Stromal cell of bone marrow (primary cell): ENCODE data around the gene TPST2.

Experiments
- DNase-seq: peaks from one replicate; pipeline ENCODE4 v3.0.0-alpha.2; 2012; ENCODE audit warnings: low read depth

The TPST2 gene

DNA sequence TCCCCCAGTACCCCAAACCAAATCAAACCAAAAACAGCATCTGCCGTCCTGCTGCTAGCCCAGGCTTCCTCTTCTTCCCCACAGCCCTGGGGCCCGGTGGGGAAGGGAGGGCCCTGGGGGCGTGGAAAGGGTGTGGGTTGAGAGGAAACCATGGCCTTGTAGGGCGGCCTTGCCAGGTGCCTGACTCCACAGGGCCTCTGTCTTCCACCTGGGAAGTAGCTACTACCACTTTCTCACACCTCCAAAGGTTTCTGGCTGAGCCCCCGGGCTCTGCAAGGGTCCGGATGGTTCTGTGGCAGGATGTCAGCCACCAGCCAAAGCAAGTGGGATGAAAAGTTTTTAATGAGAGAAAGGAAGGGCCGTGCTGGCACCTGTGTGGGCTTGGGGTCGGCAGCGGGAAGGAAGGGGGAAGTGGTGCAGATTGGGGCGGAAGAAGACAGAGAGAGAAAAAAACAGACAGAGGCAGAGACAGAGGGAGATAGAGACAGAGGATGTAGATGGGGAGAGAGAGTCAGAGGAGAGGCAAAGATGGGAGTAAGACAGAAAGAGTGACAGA lies 10.5 kb downstream of the TPST2 start:
- no peak for DNase-seq

GRCh38 chr22:26577081-26577480 lies 12.9 kb downstream of the TPST2 start:
- no peak for DNase-seq

DNA sequence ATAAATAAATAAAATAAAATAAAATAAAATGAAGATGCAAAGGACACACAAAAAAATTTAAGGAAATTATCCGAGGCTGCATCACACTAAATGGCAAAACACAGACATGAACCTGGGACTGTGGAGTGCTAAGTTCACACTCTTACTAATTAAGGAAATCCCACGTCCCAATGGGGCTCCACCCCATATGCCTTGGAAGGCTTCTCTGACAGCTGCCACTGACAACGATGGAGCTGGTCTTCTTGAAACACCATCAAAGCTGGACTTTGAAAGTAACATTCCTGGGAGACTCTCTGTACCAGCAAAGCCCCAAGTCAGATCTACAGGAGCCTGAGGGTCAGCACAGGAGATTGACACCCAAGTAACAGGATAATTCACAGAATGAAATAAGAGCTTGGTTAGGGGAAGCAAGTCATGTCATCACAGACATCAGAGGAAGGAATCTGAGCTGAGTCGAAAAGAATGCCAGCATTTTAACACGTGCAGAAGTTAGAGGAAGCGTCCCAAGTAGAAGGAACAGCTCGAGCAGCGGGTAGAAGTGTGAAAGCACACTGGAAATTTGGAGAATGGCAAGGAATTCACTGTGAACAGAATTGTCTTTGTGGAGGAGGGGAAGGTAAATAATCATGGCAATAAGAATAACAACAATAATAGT lies 13.8 kb downstream of the TPST2 start:
- DNase-seq = no peak

DNA sequence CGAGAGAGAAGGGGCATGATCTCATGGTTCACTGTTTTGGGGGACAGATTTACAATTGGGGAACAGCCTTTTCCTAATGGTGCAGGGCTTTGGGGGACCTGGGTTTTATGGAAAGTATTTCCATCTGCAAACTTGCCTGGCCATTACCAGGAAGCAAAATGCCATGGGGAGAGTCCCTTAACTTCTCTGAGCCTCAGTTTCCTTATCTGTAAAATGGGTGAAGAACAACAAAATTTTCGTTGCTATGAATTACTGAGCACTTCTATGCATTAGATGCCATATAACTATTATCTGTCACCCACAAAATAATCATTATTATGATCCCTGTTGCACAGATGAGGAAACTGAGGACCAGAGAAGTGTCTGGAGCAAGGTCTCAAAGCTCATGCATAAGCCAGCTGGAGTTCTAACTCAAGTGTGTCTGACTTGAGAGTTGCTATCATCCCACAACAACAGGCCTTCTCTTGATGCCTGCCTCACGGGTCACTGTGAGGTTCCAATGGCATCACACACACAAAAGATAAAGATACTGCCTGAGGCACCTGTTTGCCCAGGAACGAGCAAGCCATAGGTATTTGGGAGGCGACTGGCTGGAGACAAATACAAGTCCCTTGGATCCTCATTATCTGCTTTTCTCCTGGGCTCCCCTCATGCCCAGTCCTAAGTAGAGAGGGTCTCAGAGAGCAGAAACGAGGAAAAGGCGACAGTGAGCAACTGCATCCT lies 15.8 kb downstream of the TPST2 start:
- DNase-seq = no peak

DNA sequence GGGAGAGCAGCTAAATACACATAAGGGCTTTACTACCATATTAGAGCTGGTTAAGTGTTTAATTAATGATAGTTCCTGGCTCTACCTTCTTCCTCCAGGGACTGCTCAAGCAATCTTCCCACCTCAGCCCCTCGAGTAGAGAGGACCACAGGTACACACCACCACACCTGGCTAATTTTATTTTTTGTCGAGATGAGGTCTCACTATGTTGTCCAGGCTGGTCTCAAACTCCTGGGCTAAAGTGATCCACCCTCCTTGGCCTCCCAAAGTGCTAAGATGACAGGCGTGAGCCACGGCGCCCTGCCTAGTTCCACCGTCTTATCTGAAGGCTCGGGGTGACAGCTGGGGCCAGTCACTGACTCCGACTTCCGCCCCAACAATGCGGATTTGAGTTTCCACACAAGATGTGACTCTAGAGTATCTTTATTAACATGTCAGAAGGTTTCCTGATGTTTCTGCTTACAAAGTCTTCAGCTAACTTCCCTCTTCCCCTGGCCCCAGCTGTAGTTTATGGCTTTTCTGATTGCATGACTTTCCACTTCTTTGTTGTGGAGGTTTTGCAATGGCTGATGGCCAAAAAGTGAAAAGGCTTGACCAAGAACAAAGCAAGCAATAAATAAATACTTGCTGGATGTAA lies 16.8 kb downstream of the TPST2 start:
- no peak for DNase-seq

DNA sequence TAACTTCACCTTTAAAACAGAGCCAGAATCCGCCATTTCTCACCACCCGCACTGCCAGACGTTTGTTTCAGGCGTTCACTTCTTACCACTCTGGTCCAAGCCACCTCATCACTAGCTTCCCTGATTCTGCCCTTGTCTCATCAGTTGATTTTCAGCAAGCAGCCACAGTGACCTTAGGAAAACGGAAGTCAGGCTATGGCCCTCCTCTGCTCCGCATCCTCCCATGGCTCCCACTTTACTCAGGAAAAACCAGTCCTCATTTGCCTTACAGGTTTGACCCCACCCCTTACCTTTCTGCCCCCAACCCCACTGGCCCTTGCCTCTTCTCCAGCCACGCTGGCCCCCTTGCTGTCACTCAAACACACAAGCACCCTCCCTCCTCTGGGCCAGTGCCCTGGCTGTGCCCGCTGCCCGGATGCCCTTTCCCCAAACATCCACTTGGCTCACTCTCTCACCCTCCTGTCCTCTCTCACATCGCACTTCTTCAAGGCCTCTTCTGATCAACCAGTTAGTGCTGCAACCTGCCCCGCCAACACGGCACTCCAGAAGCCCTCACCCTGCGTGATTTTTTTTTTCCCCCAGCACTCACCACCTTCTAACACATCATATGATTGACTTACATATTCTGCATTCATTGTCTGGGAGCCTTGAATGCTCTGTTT lies 18.9 kb downstream of the TPST2 start:
- no peak for DNase-seq

DNA sequence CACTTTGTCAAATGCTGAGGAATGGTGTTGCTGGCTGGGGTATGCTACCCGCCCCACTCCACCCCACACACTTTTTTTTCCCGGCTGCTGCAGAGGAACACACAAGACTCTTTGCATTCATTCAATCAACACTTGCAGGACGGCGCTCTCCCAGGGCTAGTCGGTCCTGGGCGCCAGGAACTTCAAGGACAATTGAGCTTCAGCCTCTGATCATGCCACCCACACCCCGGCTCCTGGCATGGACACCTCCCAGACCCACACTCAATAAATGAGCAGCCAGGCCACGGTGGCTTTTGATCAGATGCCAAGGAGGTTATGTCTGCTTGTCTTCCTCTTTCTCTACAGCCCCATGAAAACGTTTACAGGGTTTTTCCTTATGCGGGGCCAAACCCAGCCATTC lies 19.8 kb downstream of the TPST2 start:
- no peak for DNase-seq

- DNase-seq = no peak
These were observed 21.7 kb downstream of the TPST2 start for GRCh38 chr22:26568207-26568706.

DNA sequence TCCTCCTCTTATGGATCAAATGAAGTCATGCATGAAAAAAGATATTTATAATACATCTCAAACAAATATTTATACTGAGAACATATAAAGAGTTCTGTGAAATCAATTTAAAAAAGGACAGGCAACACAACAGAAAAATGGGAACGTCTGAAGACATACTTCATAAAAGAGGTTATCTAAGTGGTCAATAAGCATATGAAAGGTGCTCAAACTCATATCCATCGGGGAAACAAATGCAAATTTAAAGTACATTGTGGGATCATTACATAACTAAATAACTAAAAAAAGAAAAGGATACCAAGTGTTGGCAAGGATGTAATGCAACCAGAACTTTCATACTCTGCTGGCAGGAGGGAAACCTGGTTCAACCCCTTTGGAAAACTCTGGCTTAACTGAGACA lies 22.3 kb downstream of the TPST2 start:
- no peak for DNase-seq

DNA sequence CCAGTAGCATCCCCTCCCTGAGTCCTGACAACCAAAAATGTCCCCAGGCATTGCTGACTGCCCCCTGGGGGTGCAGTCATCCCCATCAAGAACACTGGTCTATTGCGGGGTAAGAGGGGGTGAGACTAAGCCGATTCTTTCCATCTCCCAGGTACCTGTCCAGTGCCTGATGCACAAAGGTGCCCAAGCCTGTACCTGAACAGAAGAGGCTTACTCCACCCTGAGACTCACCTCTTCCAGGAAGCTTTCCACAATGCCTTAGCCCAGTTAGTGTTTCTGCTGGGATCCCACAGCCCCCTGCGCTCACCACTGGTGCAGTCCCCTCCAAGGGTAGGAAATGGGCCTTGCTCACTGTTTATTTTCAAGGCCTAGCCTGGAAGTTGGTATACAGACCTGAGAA lies 22.9 kb downstream of the TPST2 start:
- DNase-seq = no peak

- DNase-seq = no peak
These were observed 24.0 kb downstream of the TPST2 start for GRCh38 chr22:26565889-26566288.

GRCh38 chr22:26565181-26565580 lies 24.8 kb downstream of the TPST2 start:
- no peak for DNase-seq

DNA sequence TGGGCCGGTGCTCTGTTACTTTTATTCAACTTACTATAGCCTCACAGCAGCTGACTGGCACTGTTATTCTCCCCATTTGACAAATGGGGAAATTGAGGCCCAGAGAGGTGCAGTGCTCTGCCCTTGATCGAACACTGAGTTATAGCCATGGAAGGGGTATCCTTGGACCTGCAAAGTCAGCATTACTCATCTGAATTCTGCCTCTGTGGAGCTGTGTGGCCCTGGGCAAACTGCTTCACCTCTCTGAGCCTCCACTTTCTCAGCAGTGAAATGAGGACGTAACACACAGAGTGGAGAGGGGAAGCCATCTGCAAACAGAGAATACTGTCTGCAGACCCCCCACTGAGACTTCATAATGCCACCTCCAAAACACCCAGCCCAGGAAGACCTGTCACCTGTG lies 25.3 kb downstream of the TPST2 start:
- no peak for DNase-seq

- no peak for DNase-seq
These were observed 25.8 kb downstream of the TPST2 start for GRCh38 chr22:26564181-26564580.

- no peak for DNase-seq
These were observed 26.9 kb downstream of the TPST2 start for GRCh38 chr22:26563022-26563421.

DNA sequence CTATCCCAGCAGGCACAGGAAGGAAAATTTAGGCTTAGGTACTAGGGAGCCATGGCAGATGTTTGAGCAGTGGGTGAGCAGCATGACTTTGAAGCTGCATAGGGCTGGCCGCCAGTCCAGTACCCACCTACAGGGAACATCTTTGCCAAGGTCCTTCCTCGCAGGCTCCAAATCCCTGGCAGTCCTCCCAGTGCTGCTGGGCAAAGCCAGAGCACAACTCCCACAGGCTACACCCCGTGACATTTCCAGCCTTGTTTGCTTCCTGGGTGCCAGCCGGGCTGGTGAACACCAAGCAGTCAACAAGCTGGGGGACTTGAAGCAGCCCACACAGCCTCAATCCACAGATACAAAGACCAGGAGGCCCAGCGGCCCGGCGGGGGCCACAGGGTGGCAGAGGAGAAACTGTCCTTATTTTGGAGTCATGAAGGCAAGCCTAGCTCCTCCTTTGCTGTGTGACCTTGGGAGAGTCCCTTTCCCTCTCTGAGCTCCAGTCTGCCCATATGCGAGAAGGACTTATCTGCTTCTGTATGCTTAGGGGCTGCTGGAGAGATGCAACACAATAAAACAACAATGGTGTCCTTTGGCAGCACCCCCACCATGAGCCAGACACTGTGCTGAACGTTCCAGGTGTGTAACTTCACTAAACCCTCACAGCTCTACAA lies 28.0 kb downstream of the TPST2 start:
- no peak for DNase-seq

DNA sequence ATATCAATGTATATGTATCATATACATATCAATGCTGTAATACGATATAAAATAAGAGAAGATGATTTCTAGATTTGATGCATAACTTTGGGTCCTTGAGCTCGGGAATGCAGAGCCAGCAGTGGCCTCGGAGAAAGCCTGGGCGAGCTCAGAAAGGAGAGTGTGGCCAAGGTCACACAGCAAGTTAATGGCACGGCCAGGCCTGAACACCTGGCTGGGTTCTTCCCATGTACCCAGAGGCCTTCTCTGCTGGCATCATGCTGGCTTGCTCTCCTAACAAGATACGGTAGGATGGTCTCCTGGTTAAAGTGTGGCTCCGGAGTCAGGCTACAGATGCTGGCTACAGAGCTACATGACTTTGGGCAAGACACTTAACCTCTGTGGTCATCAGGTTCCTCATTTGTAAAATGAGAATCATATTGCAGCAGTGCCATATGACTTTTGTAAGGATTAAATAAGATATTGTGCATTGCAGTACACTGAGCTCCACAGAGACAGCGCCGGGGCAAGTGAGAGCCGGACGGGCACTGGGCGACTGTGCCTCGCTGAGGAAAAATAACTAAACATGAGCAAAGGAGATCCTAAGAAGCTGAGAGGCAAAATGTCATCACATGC lies 29.9 kb downstream of the TPST2 start:
- DNase-seq = no peak

DNA sequence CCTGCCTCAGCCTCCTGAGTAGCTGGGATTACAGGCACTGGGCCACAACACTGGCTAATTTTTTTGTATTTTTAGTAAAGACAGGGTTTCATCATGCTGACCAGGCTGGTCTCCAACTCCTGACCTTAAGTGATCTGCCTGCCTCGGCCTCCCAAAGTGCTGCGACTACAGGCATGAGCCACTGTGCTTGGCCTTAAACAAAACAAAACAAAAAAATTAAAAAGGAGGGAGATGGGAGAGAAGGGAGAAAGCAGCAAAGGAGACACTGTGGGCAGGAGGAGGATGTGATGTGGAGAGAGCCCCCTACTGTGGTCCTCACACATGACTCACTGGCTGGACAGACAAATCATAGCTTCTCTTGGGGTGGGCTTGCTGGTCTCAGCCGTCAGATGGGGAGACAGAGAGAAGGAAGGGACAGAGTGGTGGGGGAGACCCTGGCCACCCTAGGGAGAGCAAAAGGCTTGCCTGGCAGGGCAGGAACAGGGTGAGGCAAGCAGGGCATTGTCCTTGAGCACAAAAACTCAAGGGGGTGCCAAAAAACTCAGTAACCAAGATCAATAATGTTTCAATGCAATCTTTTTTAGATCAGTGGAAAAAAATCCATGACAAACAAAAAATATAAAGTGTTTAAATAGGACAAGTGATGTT lies 31.6 kb downstream of the TPST2 start:
- DNase-seq = peak; percentile 31

DNA sequence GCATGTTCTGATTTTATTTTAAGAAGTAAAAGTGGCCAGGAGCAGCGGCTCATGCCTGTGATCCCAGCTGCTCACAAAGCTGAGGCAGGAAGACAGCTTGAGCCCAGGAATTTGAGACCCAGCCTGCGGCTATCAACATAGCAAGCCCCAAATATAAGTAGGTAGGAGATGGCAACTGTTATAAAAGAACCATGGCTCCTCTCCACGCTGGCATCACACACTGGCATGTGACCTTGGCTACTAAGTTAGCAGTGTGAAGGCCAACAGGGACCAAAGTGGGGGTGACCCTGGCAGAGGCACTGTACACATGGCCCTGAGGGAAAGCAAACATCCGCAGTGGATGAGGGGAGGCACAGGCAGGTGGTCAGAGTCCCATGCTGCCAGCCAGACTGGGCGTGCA lies 33.0 kb downstream of the TPST2 start:
- DNase-seq = no peak

GRCh38 chr22:26555478-26555877 lies 34.5 kb downstream of the TPST2 start:
- DNase-seq = no peak

GRCh38 chr22:26554956-26555355 lies 35.0 kb downstream of the TPST2 start:
- DNase-seq = no peak
